A549 (cell line): ENCODE results near the gene PTPRD. TPM values are rescaled to one million over a fixed set of nuclear protein-coding genes. Genes with fewer than 3 reads are reported as not detected.

Experiments used
- ATAC-seq, 2 experiments: fragments of 200-7000 bp in 1 of 2; fragments of >200 bp in 1 of 2; cut with Nextera tagmentation in 1 of 2; cut with Tn5 transposase in 1 of 2; 3 replicates each; pipeline versions ENCODE4 v1.8.0 to v1.9.1; 2018 to 2020; ENCODE audit warnings: mild to moderate bottlenecking in 1 of 2, moderate library complexity in 1 of 2
- CTCF ChIA-PET: fragments of 300-600 bp; sonication (Branson Sonifier 250); formaldehyde crosslinking; extraction: SDS; loops from one replicate; lab custom pipeline; 2021; ENCODE audit warnings: antibody characterized with exemption, inconsistent platforms; lab: Yijun Ruan, JAX
- POLR2A ChIA-PET: fragments of 350-600 bp; formaldehyde crosslinking; extraction: SDS; loops from one replicate; lab custom pipeline; 2021; ENCODE audit warnings: antibody characterized with exemption, inconsistent platforms; lab: Yijun Ruan, JAX
- DNase-seq, 2 experiments: peaks; one replicate each; pipeline versions ENCODE4 v3.0.0 to v3.0.0-alpha.2; 2011 to 2016; ENCODE audit warnings: low read depth in 1 of 2, low spot score in 1 of 2
- FAIRE-seq: peaks from 2 replicates; lab custom pipeline; 2011; peaks lifted over from hg19 to GRCh38; lab: Jason Lieb, UNC
- H3K27ac ChIP-seq, 2 experiments: fragments of >200 bp; sonication (Bioruptor Twin); formaldehyde crosslinking; 3 replicates each; pipeline ENCODE4 v1.5.1; 2016 to 2017
- H3K4me1 ChIP-seq: fragments of >200 bp; sonication (Bioruptor Twin); formaldehyde crosslinking; 3 replicates; pipeline ENCODE4 v1.6.1; 2016
- H3K4me2 ChIP-seq: fragments of >200 bp; sonication (Bioruptor Twin); formaldehyde crosslinking; 3 replicates; pipeline ENCODE4 v1.6.1; 2016
- H3K4me3 ChIP-seq: fragments of >200 bp; sonication (Bioruptor Twin); formaldehyde crosslinking; 3 replicates; pipeline ENCODE4 v1.5.1; 2016
- H3K9me3 ChIP-seq: fragments of >200 bp; sonication (Bioruptor Twin); formaldehyde crosslinking; 3 replicates; pipeline ENCODE4 v1.6.1; 2016
- CEBPB ChIP-seq, 2 experiments: fragments of >200 bp in 1 of 2; sonication (Bioruptor Twin) in 1 of 2; formaldehyde crosslinking in 1 of 2; IDR thresholded peaks; 2 replicates each; pipeline ENCODE4 v1.6.1; 2012 to 2016
- CHD2 ChIP-seq: fragments of 150-350 bp; IDR thresholded peaks from 2 replicates; pipeline ENCODE4 v1.6.1; 2014; ENCODE audit warnings: low read length; ENCODE audit not compliant: partially characterized antibody
- CHD4 ChIP-seq: fragments of 200-600 bp; sonication (generic); IDR thresholded peaks from 2 replicates; pipeline ENCODE4 v1.6.1; 2016; ENCODE audit warnings: antibody characterized with exemption, mild to moderate bottlenecking, borderline replicate concordance
- E2F6 ChIP-seq: IDR thresholded peaks from 2 replicates; pipeline ENCODE4 v1.6.1; 2012; ENCODE audit warnings: low read depth, borderline replicate concordance
- EHF ChIP-seq: fragments of 250-450 bp; sonication (Bioruptor Pico); IDR thresholded peaks from 2 replicates; pipeline ENCODE4 v1.5.0; 2020; ENCODE audit warnings: mild to moderate bottlenecking
- EHMT2 ChIP-seq: fragments of 200-600 bp; sonication (generic); IDR thresholded peaks from 2 replicates; pipeline ENCODE4 v1.6.1; 2016; ENCODE audit warnings: antibody characterized with exemption, low read depth, mild to moderate bottlenecking, moderate library complexity
- ESRRA ChIP-seq: fragments of 150-350 bp; IDR thresholded peaks from 2 replicates; pipeline ENCODE4 v1.6.1; 2014; ENCODE audit warnings: mild to moderate bottlenecking, low read length, borderline replicate concordance
- FOSL2 ChIP-seq, 2 experiments: fragments of 450-650 bp in 1 of 2; fragments of >200 bp in 1 of 2; sonication (Bioruptor Twin) in 1 of 2; formaldehyde crosslinking; IDR thresholded peaks; 2 replicates each; pipeline versions ENCODE4 v1.5.0 to v1.6.1; 2016 to 2020; ENCODE audit warnings: mild to moderate bottlenecking in 1 of 2, moderate library complexity in 1 of 2
- FOXS1 ChIP-seq: fragments of 250-450 bp; sonication (Bioruptor Pico); IDR thresholded peaks from 2 replicates; pipeline ENCODE4 v1.5.0; 2020; ENCODE audit warnings: mild to moderate bottlenecking, moderate library complexity
- GATA3 ChIP-seq: IDR thresholded peaks from 2 replicates; pipeline ENCODE4 v1.6.1; 2012; ENCODE audit warnings: borderline replicate concordance
- HOXA7 ChIP-seq: fragments of 250-450 bp; sonication (Bioruptor Pico); IDR thresholded peaks from 2 replicates; pipeline ENCODE4 v1.5.0; 2020; ENCODE audit warnings: mild to moderate bottlenecking, moderate library complexity
- HOXB5 ChIP-seq: fragments of 250-450 bp; sonication (Bioruptor Pico); IDR thresholded peaks from 2 replicates; pipeline ENCODE4 v1.5.0; 2020; ENCODE audit warnings: mild to moderate bottlenecking, moderate library complexity
- KDM1A ChIP-seq: fragments of 200-600 bp; sonication (generic); IDR thresholded peaks from 2 replicates; pipeline ENCODE4 v1.6.1; 2016; ENCODE audit warnings: low read depth, mild to moderate bottlenecking
- MAFK ChIP-seq: fragments of 450-650 bp; IDR thresholded peaks from 2 replicates; pipeline ENCODE4 v1.6.1; 2014; ENCODE audit not compliant: partially characterized antibody
- MAZ ChIP-seq: fragments of 150-350 bp; IDR thresholded peaks from 2 replicates; pipeline ENCODE4 v1.6.1; 2014; ENCODE audit warnings: antibody characterized with exemption, low read depth, low read length, borderline replicate concordance
- MYC ChIP-seq: IDR thresholded peaks from 2 replicates; pipeline ENCODE4 v1.6.1; 2012; ENCODE audit warnings: mild to moderate bottlenecking, inconsistent platforms, low read length, improper control_type of control experiment, borderline replicate concordance
- NPAS2 ChIP-seq: fragments of 250-450 bp; sonication (Bioruptor Pico); IDR thresholded peaks from 2 replicates; pipeline ENCODE4 v1.8.0; 2022; ENCODE audit warnings: mild to moderate bottlenecking, moderate library complexity, borderline replicate concordance
- PHF8 ChIP-seq: fragments of 200-600 bp; sonication (generic); IDR thresholded peaks from 2 replicates; pipeline ENCODE4 v1.6.1; 2016; ENCODE audit warnings: low read depth, mild to moderate bottlenecking, antibody characterized with exemption, moderate library complexity, borderline replicate concordance
- POLR2A ChIP-seq: IDR thresholded peaks from 2 replicates; pipeline ENCODE4 v1.6.1; 2012; ENCODE audit warnings: mild to moderate bottlenecking, low read length
- ZFP36 ChIP-seq: fragments of 450-650 bp; IDR thresholded peaks from 2 replicates; pipeline ENCODE4 v1.6.1; 2014; ENCODE audit warnings: borderline replicate concordance; ENCODE audit not compliant: partially characterized antibody
- WGBS: methylation state at CpG from one replicate; pipeline ENCODE4 v1.1.6; 2017; ENCODE audit errors: missing lambda C conversion rate; 5-methylcytosine and 5-hydroxymethylcytosine counted together
- polyA plus RNA-seq, 4 experiments: library from polyadenylated mRNA; depleted of rRNA in 3 of 4; stranded (reverse); fragments of >200 nt; fragmentation: RNase III in 1 of 4; extraction: RNeasy Plus Mini Kit Qiagen cat#74134 plus additional on column Dnase treatment in 1 of 4; gene quantifications; 2 replicates in 3 of 4; 3 replicates in 1 of 4; pipeline ENCODE4 v1.2.3, GENCODE V29; 2011 to 2017
- TF ChIP-seq, protein P1 (sequence below): fragments of >200 bp; sonication (Bioruptor Twin); formaldehyde crosslinking; IDR thresholded peaks from 2 replicates; pipeline ENCODE4 v1.6.1; 2016
- TF ChIP-seq, protein P2 (sequence below): fragments of 250-450 bp; sonication (Bioruptor Pico); IDR thresholded peaks from 2 replicates; pipeline ENCODE4 v1.5.0; 2021; ENCODE audit warnings: mild to moderate bottlenecking, moderate library complexity, borderline replicate concordance
- TF ChIP-seq, protein P3 (sequence below): fragments of 250-450 bp; sonication (Bioruptor Pico); IDR thresholded peaks from 2 replicates; pipeline ENCODE4 v1.5.0; 2020; ENCODE audit warnings: low read depth, mild to moderate bottlenecking, moderate library complexity

Gene PTPRD
- polyA plus RNA-seq, 2 of the 4 experiments (the other 2 are of a cell fraction) = 0.39 to 1.3 TPM

- H3K9me3 ChIP-seq = no peaks in the 10 kb centered on the region
- no peak overlapping the region for H3K27ac ChIP-seq
- TF ChIP-seq MAZ = no peak
- TF ChIP-seq FOXS1 (CRISPR knock-in tag) = no peak
- no peak for TF ChIP-seq GATA3
- TF ChIP-seq POLR2A = no peak
- no peak for TF ChIP-seq E2F6
- TF ChIP-seq MAFK = no peak
- TF ChIP-seq CHD4 = no peak
- CTCF ChIA-PET = no interaction called here
- ATAC-seq (no peak), FAIRE-seq (no peak), DNase-seq (no peak)
- POLR2A ChIA-PET = no interaction called here
- no peaks in the 10 kb centered on the region for H3K4me1 ChIP-seq
- H3K4me3 ChIP-seq = no peak overlapping the region
- WGBS = 32% methylated on average over 4 of the region's 4 CpGs
- H3K4me2 ChIP-seq = no peak overlapping the region
These were observed 829.1 kb downstream of the PTPRD start for GRCh38 chr9:9783711-9784110.

DNA sequence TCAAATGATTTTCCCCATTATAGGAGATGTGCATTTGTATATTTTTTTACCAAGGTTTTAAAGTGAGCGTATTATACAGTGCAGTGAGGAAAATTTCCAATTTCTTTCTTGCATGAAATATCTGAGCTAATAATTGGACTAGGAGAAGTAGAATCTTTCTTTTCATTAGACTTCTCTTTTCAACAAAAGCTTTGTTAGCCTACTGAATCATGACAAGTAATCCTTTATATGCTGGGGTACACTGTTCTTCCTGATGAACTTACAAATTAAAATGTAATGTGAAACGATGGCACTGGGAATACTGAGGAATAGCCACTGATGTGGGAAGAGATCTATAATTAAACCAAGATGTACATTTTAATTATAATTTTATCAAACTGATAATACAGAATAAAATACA lies 829.6 kb downstream of the PTPRD start:
- ChIA-PET CTCF (no interaction called here), POLR2A (no interaction called here)
- DNase-seq = no peak
- Histone ChIP-seq H3K4me1 (no peaks in the 10 kb centered on the region), H3K27ac (no peak overlapping the region), H3K9me3 (no peaks in the 10 kb centered on the region), H3K4me3 (no peak overlapping the region), H3K4me2 (no peak overlapping the region)
- 4% methylated on average over 2 of the region's 2 CpGs for whole genome bisulfite sequencing
- ATAC-seq = no peak
- FAIRE-seq = no peak
- no peak for TF ChIP-seq PHF8

DNA sequence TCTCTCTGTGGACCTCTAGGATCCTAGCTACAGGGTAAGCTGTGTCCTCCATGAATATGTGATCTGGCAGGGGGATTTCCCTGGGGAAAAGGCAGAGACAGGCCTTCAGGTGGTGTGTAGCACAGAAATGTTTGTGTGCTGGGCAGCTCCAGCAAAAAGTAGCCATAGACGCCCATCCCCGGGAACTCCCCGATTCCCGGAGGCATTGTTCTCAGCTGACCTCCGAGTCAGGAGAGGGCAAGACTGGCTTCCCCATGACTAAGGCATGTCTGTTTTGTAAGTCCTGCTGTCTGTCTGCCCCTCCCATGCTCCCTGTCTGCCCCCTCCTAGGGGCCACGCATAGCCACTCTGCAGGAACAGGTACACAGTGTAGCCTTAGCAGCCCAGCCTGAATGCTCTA lies 834.5 kb downstream of the PTPRD start:
- no peak for DNase-seq
- H3K4me3 ChIP-seq = no peak overlapping the region
- no peak overlapping the region for H3K27ac ChIP-seq
- no peak overlapping the region for H3K4me2 ChIP-seq
- POLR2A ChIA-PET = no interaction called here
- FAIRE-seq = no peak
- no peak for ATAC-seq
- TF ChIP-seq MAFK = no peak
- TF ChIP-seq EHF (CRISPR knock-in tag) = no peak
- TF ChIP-seq, protein P1, sequence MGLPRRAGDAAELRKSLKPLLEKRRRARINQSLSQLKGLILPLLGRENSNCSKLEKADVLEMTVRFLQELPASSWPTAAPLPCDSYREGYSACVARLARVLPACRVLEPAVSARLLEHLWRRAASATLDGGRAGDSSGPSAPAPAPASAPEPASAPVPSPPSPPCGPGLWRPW = no peak
- TF ChIP-seq, protein P2, sequence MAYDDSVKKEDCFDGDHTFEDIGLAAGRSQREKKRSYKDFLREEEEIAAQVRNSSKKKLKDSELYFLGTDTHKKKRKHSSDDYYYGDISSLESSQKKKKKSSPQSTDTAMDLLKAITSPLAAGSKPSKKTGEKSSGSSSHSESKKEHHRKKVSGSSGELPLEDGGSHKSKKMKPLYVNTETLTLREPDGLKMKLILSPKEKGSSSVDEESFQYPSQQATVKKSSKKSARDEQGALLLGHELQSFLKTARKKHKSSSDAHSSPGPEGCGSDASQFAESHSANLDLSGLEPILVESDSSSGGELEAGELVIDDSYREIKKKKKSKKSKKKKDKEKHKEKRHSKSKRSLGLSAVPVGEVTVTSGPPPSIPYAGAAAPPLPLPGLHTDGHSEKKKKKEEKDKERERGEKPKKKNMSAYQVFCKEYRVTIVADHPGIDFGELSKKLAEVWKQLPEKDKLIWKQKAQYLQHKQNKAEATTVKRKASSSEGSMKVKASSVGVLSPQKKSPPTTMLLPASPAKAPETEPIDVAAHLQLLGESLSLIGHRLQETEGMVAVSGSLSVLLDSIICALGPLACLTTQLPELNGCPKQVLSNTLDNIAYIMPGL = no peak
- TF ChIP-seq NPAS2 (CRISPR knock-in tag) = no peak
- TF ChIP-seq HOXB5 = no peak
- TF ChIP-seq ESRRA = no peak
- TF ChIP-seq, all 56 proteins: peak for 0
- H3K9me3 ChIP-seq = no peaks in the 10 kb centered on the region
- WGBS = 53% methylated on average over 5 of the region's 6 CpGs
- no peaks in the 10 kb centered on the region for H3K4me1 ChIP-seq
- CTCF ChIA-PET = no interaction called here

DNA sequence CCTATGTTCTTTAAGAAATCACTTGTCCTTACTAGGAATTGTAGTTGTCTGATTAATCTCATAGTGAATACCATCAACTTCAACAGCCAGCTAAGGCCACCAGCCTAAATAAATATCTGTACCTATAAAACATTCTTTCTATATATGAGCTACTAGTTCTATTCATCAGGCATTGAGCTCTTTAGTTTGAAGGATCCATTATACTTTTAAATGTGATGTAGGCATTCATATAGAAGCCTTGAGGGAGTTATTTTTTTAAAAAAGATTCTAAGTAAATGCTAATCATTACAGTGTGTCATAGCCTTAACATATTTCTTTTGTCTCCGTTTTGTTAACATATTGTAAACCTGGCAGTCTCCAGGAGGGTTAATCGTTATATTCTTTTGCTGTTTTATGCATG lies 838.3 kb downstream of the PTPRD start:
- DNase-seq (no peak), FAIRE-seq (no peak), ATAC-seq (no peak)
- no peaks in the 10 kb centered on the region for H3K4me1 ChIP-seq
- H3K9me3 ChIP-seq = no peaks in the 10 kb centered on the region
- 4% methylated on average over 2 of the region's 2 CpGs for WGBS
- H3K4me3 ChIP-seq = no peak overlapping the region
- H3K27ac ChIP-seq = no peak overlapping the region
- no peak overlapping the region for H3K4me2 ChIP-seq
- TF ChIP-seq ZFP36 = no peak
- CTCF ChIA-PET = no interaction called here
- POLR2A ChIA-PET = no interaction called here

DNA sequence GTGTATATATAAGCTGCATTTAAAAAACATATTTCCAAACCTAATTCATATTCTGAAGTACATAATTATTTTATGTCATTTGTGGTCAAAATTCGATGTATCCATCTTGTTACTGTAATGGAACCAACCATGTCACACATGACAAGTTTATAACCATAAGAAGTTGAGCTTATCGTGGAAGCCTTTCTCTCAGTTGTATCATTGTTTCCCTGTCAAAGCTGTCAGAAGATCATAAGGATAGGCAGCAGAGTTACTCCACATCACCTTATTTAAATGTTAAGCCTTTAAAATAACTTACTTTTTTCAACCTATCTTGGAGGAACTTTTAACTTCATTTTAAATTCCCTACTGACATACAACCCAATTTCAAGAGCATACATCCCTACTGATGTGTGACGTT lies 841.5 kb downstream of the PTPRD start:
- Histone ChIP-seq H3K4me2 (no peak overlapping the region), H3K4me1 (no peaks in the 10 kb centered on the region), H3K9me3 (no peaks in the 10 kb centered on the region), H3K27ac (no peak overlapping the region), H3K4me3 (no peak overlapping the region)
- 5% methylated on average over 3 of the region's 3 CpGs for WGBS
- CTCF ChIA-PET = no interaction called here
- no peak for FAIRE-seq
- TF ChIP-seq EHMT2 (no peak), KDM1A (no peak), CEBPB (IDR thresholded peaks at IDR 0.05) (no peak), HOXB5 (no peak), HOXA7 (no peak), ESRRA (no peak), MYC (no peak), FOSL2 (IDR thresholded peaks at IDR 0.05) (no peak), FOSL2 (CRISPR knock-in tag; IDR thresholded peaks at IDR 0.05) (no peak), CHD2 (no peak), NPAS2 (CRISPR knock-in tag) (no peak)
- TF ChIP-seq, protein P3, sequence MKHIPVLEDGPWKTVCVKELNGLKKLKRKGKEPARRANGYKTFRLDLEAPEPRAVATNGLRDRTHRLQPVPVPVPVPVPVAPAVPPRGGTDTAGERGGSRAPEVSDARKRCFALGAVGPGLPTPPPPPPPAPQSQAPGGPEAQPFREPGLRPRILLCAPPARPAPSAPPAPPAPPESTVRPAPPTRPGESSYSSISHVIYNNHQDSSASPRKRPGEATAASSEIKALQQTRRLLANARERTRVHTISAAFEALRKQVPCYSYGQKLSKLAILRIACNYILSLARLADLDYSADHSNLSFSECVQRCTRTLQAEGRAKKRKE (CRISPR knock-in tag) = no peak
- no peak for ATAC-seq
- POLR2A ChIA-PET = no interaction called here
- no peak for DNase-seq
